HCT116 (cell line): Measurements from ENCODE around the gene PIK3CA. TPM values are rescaled to one million over a fixed set of nuclear protein-coding genes. Genes with fewer than 3 reads are reported as not detected.

Experiments used
- ATAC-seq: fragments of 200-7000 bp; cut with Tn5 transposase; 2 replicates; pipeline ENCODE4 v1.9.1; 2020; ENCODE audit warnings: mild to moderate bottlenecking, moderate library complexity
- BruUV-seq: library from RNA; stranded (reverse); fragments of 400-500 nt; replicated peaks from 2 replicates; lab custom pipeline; 2021; lab: Mats Ljungman, UMichigan
- CTCF ChIA-PET: fragments of 300-600 bp; sonication (Branson Sonifier 250); formaldehyde crosslinking; loops from one replicate; lab custom pipeline; 2021; ENCODE audit warnings: antibody characterized with exemption; lab: Charles Lee
- POLR2A ChIA-PET: fragments of 300-600, 350-600 bp; sonication (Branson Sonifier 250); formaldehyde crosslinking; loops from one replicate; lab custom pipeline; 2021; ENCODE audit warnings: antibody characterized with exemption; lab: Charles Lee
- RAD21 ChIA-PET, 2 experiments: fragments of 300-600 bp; sonication (Branson Sonifier 250); formaldehyde crosslinking; loops; one replicate each; lab custom pipeline; 2023; ENCODE audit warnings: low total read pairs in 2 of 2; ENCODE audit not compliant: uncharacterized antibody in 2 of 2, unreplicated experiment in 2 of 2, low non-redundant PET in 1 of 2; lab: Charles Lee
- DNase-seq: peaks from one replicate; pipeline ENCODE4 v3.0.0-alpha.2; 2010; ENCODE audit warnings: low read depth, low spot score
- H2AFZ ChIP-seq: fragments of 200-600 bp; shearing (Covaris generic), sonication (generic); 2 replicates; pipeline ENCODE4 v1.6.1; 2017; ENCODE audit warnings: low read depth, mixed run types, mixed read lengths, antibody characterized with exemption, low read length; ENCODE audit not compliant: poor library complexity, severe bottlenecking
- H3K27ac ChIP-seq: 2 replicates; pipeline ENCODE4 v1.5.1; 2012; ENCODE audit warnings: low read depth, low read length
- H3K27me3 ChIP-seq: fragments of 200-600 bp; sonication (generic); 2 replicates; pipeline ENCODE4 v1.6.1; 2016; ENCODE audit warnings: mixed run types, low read length, mixed read lengths; ENCODE audit not compliant: insufficient read depth
- H3K36me3 ChIP-seq, 2 experiments: fragments of 200-500 bp in 1 of 2; fragments of 200-600 bp in 1 of 2; sonication (Bioruptor generic) in 1 of 2; sonication (generic) in 1 of 2; 2 replicates each; pipeline versions ENCODE4 v1.5.1 to v1.6.1; 2014 to 2016; ENCODE audit warnings: low read length in 2 of 2, inconsistent platforms in 1 of 2, mixed read lengths in 1 of 2, mixed run types in 1 of 2; ENCODE audit not compliant: insufficient read depth in 2 of 2, control insufficient read depth in 1 of 2
- H3K4me1 ChIP-seq, 2 experiments: fragments of 200-600 bp in 1 of 2; sonication (generic) in 1 of 2; 2 replicates each; pipeline versions ENCODE4 v1.5.1 to v1.6.1; 2012 to 2017; ENCODE audit warnings: low read length in 2 of 2, inconsistent platforms in 1 of 2, mild to moderate bottlenecking in 1 of 2, mixed read lengths in 1 of 2, mixed run types in 1 of 2, moderate library complexity in 1 of 2; ENCODE audit not compliant: insufficient read depth in 2 of 2, control insufficient read depth in 1 of 2
- H3K4me2 ChIP-seq: fragments of 200-600 bp; sonication (generic); 2 replicates; pipeline ENCODE4 v1.6.1; 2017; ENCODE audit warnings: mixed run types, low read length, mixed read lengths
- H3K4me3 ChIP-seq, 2 experiments: fragments of 200-600 bp in 1 of 2; sonication (generic) in 1 of 2; replicated peaks in 1 of 2; 2 replicates each; pipeline ENCODE4 v1.5.1; 2011 to 2016; ENCODE audit warnings: low read length in 2 of 2, control low read depth in 1 of 2, low read depth in 1 of 2, mild to moderate bottlenecking in 1 of 2, mixed read lengths in 1 of 2, mixed run types in 1 of 2
- H3K79me2 ChIP-seq: fragments of 200-600 bp; sonication (generic); 2 replicates; pipeline ENCODE4 v1.6.1; 2017; ENCODE audit warnings: mild to moderate bottlenecking, mixed run types, low read length, moderate library complexity, mixed read lengths; ENCODE audit not compliant: insufficient read depth
- H3K9ac ChIP-seq: fragments of 200-600 bp; sonication (generic); 2 replicates; pipeline ENCODE4 v1.6.1; 2016; ENCODE audit warnings: low read length, mixed read lengths
- H3K9me2 ChIP-seq: fragments of 200-600 bp; sonication (generic), shearing (Covaris generic); 2 replicates; pipeline ENCODE4 v1.6.1; 2017; ENCODE audit warnings: mixed run types, mild to moderate bottlenecking, moderate library complexity; ENCODE audit not compliant: insufficient read depth
- H3K9me3 ChIP-seq, 2 experiments: fragments of 200-500 bp in 1 of 2; fragments of 200-600 bp in 1 of 2; sonication (Bioruptor generic) in 1 of 2; sonication (generic) in 1 of 2; 2 replicates each; pipeline ENCODE4 v1.6.1; 2014 to 2017; ENCODE audit warnings: low read length in 2 of 2, mixed read lengths in 2 of 2, inconsistent platforms in 1 of 2, low read depth in 1 of 2, mild to moderate bottlenecking in 1 of 2, mixed run types in 1 of 2, moderate library complexity in 1 of 2; ENCODE audit not compliant: control insufficient read depth in 1 of 2, insufficient read depth in 1 of 2
- H4K20me1 ChIP-seq: fragments of 200-600 bp; sonication (generic), shearing (Covaris generic); 2 replicates; pipeline ENCODE4 v1.6.1; 2017; ENCODE audit warnings: mixed run types, mild to moderate bottlenecking, moderate library complexity; ENCODE audit not compliant: insufficient read depth
- ATF3 ChIP-seq: IDR thresholded peaks from 2 replicates; pipeline ENCODE4 v1.6.1; 2012
- CEBPB ChIP-seq: IDR thresholded peaks from 2 replicates; pipeline ENCODE4 v1.6.1; 2012; ENCODE audit warnings: low read depth
- CTCF ChIP-seq, 3 experiments: fragments of 200-600 bp in 1 of 3; sonication (generic) in 1 of 3; IDR thresholded peaks in 2 of 3; conservative IDR thresholded peaks in 1 of 3; 2 replicates each; pipeline ENCODE4 v1.5.1; 2012 to 2017; ENCODE audit warnings: low read depth in 2 of 3, low read length in 2 of 3, antibody characterized with exemption in 1 of 3, borderline replicate concordance in 1 of 3, control low read depth in 1 of 3, mild to moderate bottlenecking in 1 of 3, mixed read lengths in 1 of 3, mixed run types in 1 of 3, moderate library complexity in 1 of 3; ENCODE audit not compliant: insufficient read depth in 1 of 3
- EZH2 ChIP-seq: fragments of 200-600 bp; sonication (generic); IDR thresholded peaks from 2 replicates; pipeline ENCODE4 v1.6.1; 2017; ENCODE audit warnings: antibody characterized with exemption, mixed run types
- EZH2phosphoT487 ChIP-seq: fragments of 200-600 bp; IDR thresholded peaks from 2 replicates; pipeline ENCODE4 v1.6.1; 2018; ENCODE audit warnings: antibody characterized with exemption, borderline replicate concordance
- MAX ChIP-seq: IDR thresholded peaks from 2 replicates; pipeline ENCODE4 v1.6.1; 2012
- POLR2A ChIP-seq: IDR thresholded peaks from 2 replicates; pipeline ENCODE4 v1.7.0; 2011; ENCODE audit warnings: borderline replicate concordance; ENCODE audit not compliant: insufficient read depth, insufficient read length; ENCODE audit errors: extremely low read depth
- POLR2AphosphoS5 ChIP-seq: IDR thresholded peaks from 2 replicates; pipeline ENCODE4 v1.6.1; 2011; ENCODE audit warnings: mild to moderate bottlenecking, low read depth, low read length, moderate library complexity
- RAD21 ChIP-seq: IDR thresholded peaks from 2 replicates; pipeline ENCODE4 v1.6.1; 2012; ENCODE audit warnings: low read depth, mild to moderate bottlenecking
- REST ChIP-seq: IDR thresholded peaks from 2 replicates; pipeline ENCODE4 v1.6.1; 2012; ENCODE audit warnings: low read depth
- SIN3A ChIP-seq: IDR thresholded peaks from 2 replicates; pipeline ENCODE4 v1.6.1; 2012; ENCODE audit warnings: low read depth
- SRF ChIP-seq: IDR thresholded peaks from 2 replicates; pipeline ENCODE4 v1.6.1; 2012; ENCODE audit warnings: low read depth
- TCF7L2 ChIP-seq: IDR thresholded peaks from 2 replicates; pipeline ENCODE4 v1.7.0; 2011; ENCODE audit warnings: borderline replicate concordance, inconsistent platforms; ENCODE audit not compliant: insufficient read depth, insufficient read length; ENCODE audit errors: extremely low read depth
- YY1 ChIP-seq: IDR thresholded peaks from 2 replicates; pipeline ENCODE4 v1.6.1; 2011; ENCODE audit warnings: low read length, low read depth, moderate library complexity, mild to moderate bottlenecking; ENCODE audit not compliant: insufficient replicate concordance; ENCODE audit errors: extremely low read depth
- ZFX ChIP-seq: fragments of 450-650 bp; IDR thresholded peaks from 2 replicates; pipeline ENCODE4 v1.6.1; 2017
- ZNF274 ChIP-seq: fragments of 200-500 bp; sonication (Bioruptor generic); IDR thresholded peaks from 2 replicates; pipeline ENCODE4 v1.6.1; 2014; ENCODE audit warnings: mild to moderate bottlenecking, low read depth, low read length, inconsistent platforms
- intact Hi-C: fragments of 100-400 bp; cut with micrococcal nuclease; formaldehyde crosslinking; loops from 2 replicates; pipeline ENCODE4 v1.10.0; 2022
- total RNA-seq: library from RNA; stranded (reverse); gene quantifications from one replicate; pipeline ENCODE4 v1.2.1, GENCODE V29; 2021; ENCODE audit not compliant: unreplicated experiment

PIK3CA gene
- total RNA-seq, 1 experiment from 2014 or later, result 17.9 TPM

- H3K9me2 ChIP-seq, result no peaks in the 10 kb centered on the region
- CTCF ChIA-PET, result no interaction called here
- H4K20me1 ChIP-seq, result no peaks in the 10 kb centered on the region
- BruUV-seq, result no TSS peak
- no peak overlapping the region for H3K4me2 ChIP-seq
- RAD21 ChIA-PET, result no interaction called here
- 0 out of 2 replicates have a peak, but pooled peaks cover 10% of the 10 kb centered on the region for H3K79me2 ChIP-seq
- no peak overlapping the region for H3K27ac ChIP-seq
- no peak overlapping the region for H3K9ac ChIP-seq
- no peak overlapping the region for H2AFZ ChIP-seq
- intact Hi-C loops, result no loop called here
- no peaks in the 10 kb centered on the region for H3K9me3 ChIP-seq
- H3K27me3 ChIP-seq, result no peaks in the 10 kb centered on the region
- TF ChIP-seq REST (no peak), CEBPB (no peak), POLR2A (no peak), SRF (no peak), SIN3A (no peak), ZFX (no peak), EZH2phosphoT487 (no peak), ZNF274 (no peak), MAX (no peak), RAD21 (no peak), YY1 (no peak), EZH2 (no peak), CTCF (IDR thresholded peaks at IDR 0.05 in 2 of 3, conservative IDR thresholded peaks at IDR 0.05 in 1 of 3; ENCODE audit: borderline replicate concordance in 1 of 3, insufficient read depth in 1 of 3, low read depth in 2 of 3, low read length in 2 of 3) (no peak), POLR2AphosphoS5 (no peak), ATF3 (no peak), TCF7L2 (no peak)
- no peak overlapping the region for H3K4me3 ChIP-seq
- POLR2A ChIA-PET, result no interaction called here
- no peaks in the 10 kb centered on the region for H3K36me3 ChIP-seq
- DNase-seq, result no peak
- H3K4me1 ChIP-seq, result no peaks in the 10 kb centered on the region
- ATAC-seq, result no peak
Observed at GRCh38 chr3:179172546-179172945, 24.4 kb downstream of the PIK3CA start.
